Uterus (tissue), 2 donors: ENCODE data around the gene CAMK1D.

Experiments used
- POLR2A ChIP-seq, 2 donors: fragments of 450-650 bp; IDR thresholded peaks; one replicate each; pipeline ENCODE4 v1.6.1; 2016; ENCODE audit warnings: antibody characterized with exemption in 2 of 2, mild to moderate bottlenecking in 1 of 2, moderate library complexity in 1 of 2
- TF ChIP-seq, protein P1 (sequence below), 4 experiments: fragments of 200-600 bp in 2 of 4; fragments of 450-650 bp in 2 of 4; sonication (generic) in 2 of 4; IDR thresholded peaks; one replicate each; pipeline ENCODE4 v1.5.1; 2016 to 2019; ENCODE audit warnings: antibody characterized with exemption in 4 of 4, mild to moderate bottlenecking in 2 of 4, moderate library complexity in 1 of 4

DNA sequence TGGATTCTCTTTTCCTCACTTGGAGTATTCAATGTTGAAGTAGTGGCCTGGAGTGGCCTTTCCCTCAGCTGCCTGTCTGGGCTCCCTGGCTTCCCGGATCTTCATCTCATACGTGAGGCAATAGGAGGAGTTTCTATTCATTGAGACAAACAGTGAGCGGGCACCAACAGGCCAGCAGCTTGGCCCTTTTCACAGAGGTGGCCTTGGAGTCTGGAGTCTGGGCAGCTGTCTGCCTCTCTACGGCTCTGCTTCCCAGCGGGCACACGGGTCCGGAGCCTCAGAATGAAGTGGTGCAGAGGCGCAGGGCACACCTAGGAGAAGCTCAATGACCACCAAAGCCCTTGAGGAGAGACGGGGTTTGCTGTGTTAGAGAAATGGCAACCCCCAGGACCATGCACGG, 482.7 kb downstream of the CAMK1D start:
- no peak for TF ChIP-seq POLR2A (IDR thresholded peaks at IDR 0.05)
- TF ChIP-seq, protein P1, sequence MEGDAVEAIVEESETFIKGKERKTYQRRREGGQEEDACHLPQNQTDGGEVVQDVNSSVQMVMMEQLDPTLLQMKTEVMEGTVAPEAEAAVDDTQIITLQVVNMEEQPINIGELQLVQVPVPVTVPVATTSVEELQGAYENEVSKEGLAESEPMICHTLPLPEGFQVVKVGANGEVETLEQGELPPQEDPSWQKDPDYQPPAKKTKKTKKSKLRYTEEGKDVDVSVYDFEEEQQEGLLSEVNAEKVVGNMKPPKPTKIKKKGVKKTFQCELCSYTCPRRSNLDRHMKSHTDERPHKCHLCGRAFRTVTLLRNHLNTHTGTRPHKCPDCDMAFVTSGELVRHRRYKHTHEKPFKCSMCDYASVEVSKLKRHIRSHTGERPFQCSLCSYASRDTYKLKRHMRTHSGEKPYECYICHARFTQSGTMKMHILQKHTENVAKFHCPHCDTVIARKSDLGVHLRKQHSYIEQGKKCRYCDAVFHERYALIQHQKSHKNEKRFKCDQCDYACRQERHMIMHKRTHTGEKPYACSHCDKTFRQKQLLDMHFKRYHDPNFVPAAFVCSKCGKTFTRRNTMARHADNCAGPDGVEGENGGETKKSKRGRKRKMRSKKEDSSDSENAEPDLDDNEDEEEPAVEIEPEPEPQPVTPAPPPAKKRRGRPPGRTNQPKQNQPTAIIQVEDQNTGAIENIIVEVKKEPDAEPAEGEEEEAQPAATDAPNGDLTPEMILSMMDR (IDR thresholded peaks at IDR 0.05) = no peak
